ENCODE results near the gene MROH9.

DNA sequence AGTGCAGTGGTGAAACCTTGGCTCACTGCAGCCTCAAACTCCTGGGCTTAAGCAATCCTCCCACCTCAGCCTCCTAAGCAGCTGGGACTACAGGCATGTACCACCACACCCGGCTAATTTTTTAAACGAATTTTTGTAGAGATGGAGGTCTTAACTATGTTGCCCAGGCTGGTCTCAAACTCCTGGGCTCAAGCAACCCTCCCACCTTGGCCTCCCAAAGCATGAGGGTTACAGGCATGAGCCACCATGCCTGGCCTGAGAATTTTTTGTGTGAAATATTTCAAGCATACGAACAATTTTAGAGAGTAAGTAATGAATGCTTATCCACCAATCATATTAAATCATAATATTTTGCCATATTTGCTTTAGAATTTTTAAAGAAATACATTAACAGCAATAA, 51.6 kb downstream of the MROH9 start:
- TF ChIP-seq EZH2 (IDR thresholded peaks at IDR 0.05) (no peak), POLR2AphosphoS5 (IDR thresholded peaks at IDR 0.05; ENCODE audit: borderline replicate concordance, low read depth, low read length) (no peak)

Measured in SK-N-MC (cell line).